ENCODE results near the gene B4GAT1.
A peak's percentile ranks its signal among the peaks of the same experiment; 100 is the strongest.

The B4GAT1 gene

DNA sequence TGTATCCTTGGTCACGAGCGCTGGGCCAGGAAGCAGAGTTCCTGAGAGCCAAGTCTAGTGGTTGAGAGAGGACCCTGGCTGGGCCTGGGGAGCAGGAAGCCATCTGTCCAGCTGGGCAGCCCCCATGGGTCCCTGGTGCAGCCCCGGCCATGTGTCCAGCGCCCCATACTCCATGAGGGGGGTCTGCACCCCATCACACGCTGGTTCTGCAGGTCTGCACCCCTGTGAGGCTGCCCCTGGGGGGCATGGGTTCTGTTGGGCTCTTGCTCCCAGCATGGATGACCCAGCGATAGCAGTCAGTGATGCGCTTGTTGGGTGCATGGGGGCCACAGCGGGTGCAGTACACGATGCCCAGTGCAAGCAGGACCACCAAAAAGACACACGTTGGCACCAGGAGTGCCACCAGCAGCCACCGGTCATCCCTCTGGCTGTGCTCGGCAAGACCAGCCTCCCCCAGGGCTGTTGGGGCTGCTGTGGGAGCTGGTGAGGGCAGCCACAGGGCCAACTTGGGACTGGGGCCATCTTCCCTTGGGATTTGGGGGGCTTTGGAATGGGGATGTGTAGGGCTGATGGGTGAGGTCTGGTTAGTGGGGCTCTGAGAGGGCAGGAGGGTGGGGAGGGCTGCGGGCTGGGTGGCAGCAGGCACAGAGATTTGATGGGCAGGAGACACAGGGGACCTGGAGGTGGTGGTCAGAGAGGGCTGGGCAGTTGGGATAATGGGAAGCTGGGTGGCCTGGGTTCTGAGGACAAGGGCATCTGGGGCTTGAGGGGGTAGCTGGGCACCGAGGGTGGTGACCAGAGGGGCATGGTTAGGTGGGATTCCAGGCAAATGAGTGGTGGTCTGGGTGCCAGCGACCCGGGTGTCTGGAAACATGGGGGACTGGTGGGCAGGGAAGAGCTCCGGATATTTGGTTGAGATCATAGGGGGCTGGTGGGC lies 32.6 kb downstream of the B4GAT1 start:
- no peaks in the 10 kb centered on the region; the same call in 1 of the 2 replicates for H3K27me3 ChIP-seq (replicated peaks; ENCODE audit: control insufficient read depth, insufficient read depth, low read length)
- no peak for DNase-seq (ENCODE audit: extremely low read depth, insufficient read length)
- TF ChIP-seq, protein P1, sequence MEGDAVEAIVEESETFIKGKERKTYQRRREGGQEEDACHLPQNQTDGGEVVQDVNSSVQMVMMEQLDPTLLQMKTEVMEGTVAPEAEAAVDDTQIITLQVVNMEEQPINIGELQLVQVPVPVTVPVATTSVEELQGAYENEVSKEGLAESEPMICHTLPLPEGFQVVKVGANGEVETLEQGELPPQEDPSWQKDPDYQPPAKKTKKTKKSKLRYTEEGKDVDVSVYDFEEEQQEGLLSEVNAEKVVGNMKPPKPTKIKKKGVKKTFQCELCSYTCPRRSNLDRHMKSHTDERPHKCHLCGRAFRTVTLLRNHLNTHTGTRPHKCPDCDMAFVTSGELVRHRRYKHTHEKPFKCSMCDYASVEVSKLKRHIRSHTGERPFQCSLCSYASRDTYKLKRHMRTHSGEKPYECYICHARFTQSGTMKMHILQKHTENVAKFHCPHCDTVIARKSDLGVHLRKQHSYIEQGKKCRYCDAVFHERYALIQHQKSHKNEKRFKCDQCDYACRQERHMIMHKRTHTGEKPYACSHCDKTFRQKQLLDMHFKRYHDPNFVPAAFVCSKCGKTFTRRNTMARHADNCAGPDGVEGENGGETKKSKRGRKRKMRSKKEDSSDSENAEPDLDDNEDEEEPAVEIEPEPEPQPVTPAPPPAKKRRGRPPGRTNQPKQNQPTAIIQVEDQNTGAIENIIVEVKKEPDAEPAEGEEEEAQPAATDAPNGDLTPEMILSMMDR (IDR thresholded peaks at IDR 0.05; ENCODE audit: insufficient read depth, low read length, poor library complexity, severe bottlenecking), result no peak
- H3K36me3 ChIP-seq (ENCODE audit: control insufficient read depth, insufficient read depth, low read length), result no peaks in the 10 kb centered on the region
- no peak overlapping the region for H3K4me3 ChIP-seq (replicated peaks; ENCODE audit: low read depth, low read length)

GRCh38 chr11:66314186-66314501 lies 33.3 kb downstream of the B4GAT1 start:
- TF ChIP-seq, protein P1 (IDR thresholded peaks at IDR 0.05; ENCODE audit: insufficient read depth, low read length, poor library complexity, severe bottlenecking), result no peak
- Histone ChIP-seq H3K4me3 (replicated peaks; ENCODE audit: low read depth, low read length) (no peak overlapping the region), H3K27me3 (replicated peaks; ENCODE audit: control insufficient read depth, insufficient read depth, low read length) (no peaks in the 10 kb centered on the region; the same call in 1 of the 2 replicates), H3K36me3 (ENCODE audit: control insufficient read depth, insufficient read depth, low read length) (no peaks in the 10 kb centered on the region)
- no peak for DNase-seq (ENCODE audit: extremely low read depth, insufficient read length)

DNA sequence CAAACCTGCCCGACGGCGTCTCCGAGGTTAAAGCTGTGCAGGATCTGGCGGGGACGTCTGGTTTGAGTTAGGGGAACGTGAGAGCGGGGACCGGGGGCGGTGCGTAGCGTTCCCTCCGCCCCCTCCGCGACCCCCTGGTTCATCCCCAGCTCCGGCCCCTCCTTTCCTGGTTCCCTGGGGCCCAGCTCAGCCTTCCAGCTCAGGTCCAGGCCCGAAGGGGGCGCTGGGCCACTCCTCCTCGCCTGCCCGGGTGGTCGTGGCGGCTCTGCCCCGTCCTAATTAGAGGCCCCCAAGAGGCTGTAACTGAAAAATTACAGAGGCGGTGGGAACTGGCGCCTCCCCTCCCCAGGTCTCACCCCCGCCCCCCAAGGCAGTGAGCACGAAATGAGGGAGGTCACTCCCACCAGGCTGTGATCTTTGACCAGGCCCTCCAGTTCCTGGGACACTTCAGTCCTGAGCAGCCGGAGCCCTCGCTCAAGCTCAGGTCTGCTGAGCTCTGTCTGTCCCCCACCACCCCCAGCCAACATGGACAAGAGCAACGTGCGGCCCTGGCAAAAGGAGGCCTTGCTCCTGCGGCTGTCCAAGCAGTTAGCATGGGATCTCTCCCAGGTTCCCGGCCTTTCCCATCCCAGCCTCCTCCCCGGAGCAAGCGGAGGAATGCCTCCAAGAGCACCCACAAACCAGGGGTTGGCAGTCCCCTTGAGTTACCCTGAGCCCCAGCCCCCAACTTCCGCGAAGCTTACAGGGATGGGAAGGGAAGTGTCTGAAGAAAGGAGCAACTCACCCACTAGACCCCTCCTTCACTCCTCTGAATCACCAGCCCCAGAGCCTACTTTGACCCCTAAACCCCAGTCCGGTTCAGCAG lies 33.9 kb downstream of the B4GAT1 start:
- TF ChIP-seq, protein P1 (IDR thresholded peaks at IDR 0.05; ENCODE audit: insufficient read depth, low read length, poor library complexity, severe bottlenecking), result no peak
- H3K4me3 ChIP-seq (replicated peaks; ENCODE audit: low read depth, low read length), result no peak overlapping the region; the same call in 1 of the 2 replicates
- DNase-seq (ENCODE audit: extremely low read depth, insufficient read length), result no peak
- no peaks in the 10 kb centered on the region for H3K36me3 ChIP-seq (ENCODE audit: control insufficient read depth, insufficient read depth, low read length)
- no peaks in the 10 kb centered on the region; the same call in 1 of the 2 replicates for H3K27me3 ChIP-seq (replicated peaks; ENCODE audit: control insufficient read depth, insufficient read depth, low read length)

GRCh38 chr11:66312549-66313320 lies 34.7 kb downstream of the B4GAT1 start:
- no peaks in the 10 kb centered on the region for H3K36me3 ChIP-seq (ENCODE audit: control insufficient read depth, insufficient read depth, low read length)
- TF ChIP-seq, protein P1 (IDR thresholded peaks at IDR 0.05; ENCODE audit: insufficient read depth, low read length, poor library complexity, severe bottlenecking), result no peak
- H3K4me3 ChIP-seq (replicated peaks; ENCODE audit: low read depth, low read length), result peak overlapping the region; percentile 67
- no peaks in the 10 kb centered on the region; the same call in 1 of the 2 replicates for H3K27me3 ChIP-seq (replicated peaks; ENCODE audit: control insufficient read depth, insufficient read depth, low read length)
- DNase-seq (ENCODE audit: extremely low read depth, insufficient read length), result peak; percentile 92

DNA sequence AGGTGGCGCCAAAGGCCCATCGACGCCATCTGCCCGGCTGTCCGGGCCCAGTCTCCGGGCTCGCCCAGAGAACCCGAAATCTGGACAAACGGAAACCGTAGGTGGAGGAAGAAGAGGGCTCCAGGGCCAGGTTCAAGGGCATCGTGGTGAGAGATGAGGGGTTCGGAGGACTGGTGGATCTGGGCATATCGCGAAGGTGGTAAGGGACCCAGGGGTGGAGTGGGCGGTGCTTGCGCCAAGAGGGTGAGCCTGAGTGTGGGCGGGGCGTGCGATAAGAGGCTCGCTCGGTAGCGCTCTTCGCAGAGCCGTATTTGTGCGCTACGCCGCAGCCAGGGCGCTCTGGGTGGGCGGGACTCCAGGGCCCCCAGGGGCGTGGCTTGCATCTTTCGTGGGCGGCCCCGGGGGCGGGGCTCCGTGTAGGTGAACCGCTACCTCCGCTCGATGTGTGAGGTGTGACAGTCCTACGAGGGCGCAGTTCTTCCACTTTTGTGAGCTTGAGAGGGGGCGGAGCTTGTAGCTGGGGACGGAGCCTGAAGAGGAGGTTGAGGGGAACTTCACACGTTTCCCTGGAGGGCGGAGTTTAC lies 35.4 kb downstream of the B4GAT1 start:
- DNase-seq (ENCODE audit: extremely low read depth, insufficient read length), result peak; percentile 94
- Histone ChIP-seq H3K4me3 (replicated peaks; ENCODE audit: low read depth, low read length) (peak overlapping the region; percentile 67), H3K36me3 (ENCODE audit: control insufficient read depth, insufficient read depth, low read length) (no peaks in the 10 kb centered on the region), H3K27me3 (replicated peaks; ENCODE audit: control insufficient read depth, insufficient read depth, low read length) (no peaks in the 10 kb centered on the region; the same call in 1 of the 2 replicates)
- TF ChIP-seq, protein P1 (IDR thresholded peaks at IDR 0.05; ENCODE audit: insufficient read depth, low read length, poor library complexity, severe bottlenecking), result peak; percentile 95

All from GM06990 (cell line).